ENCODE results near the gene ATP8B4.

DNA sequence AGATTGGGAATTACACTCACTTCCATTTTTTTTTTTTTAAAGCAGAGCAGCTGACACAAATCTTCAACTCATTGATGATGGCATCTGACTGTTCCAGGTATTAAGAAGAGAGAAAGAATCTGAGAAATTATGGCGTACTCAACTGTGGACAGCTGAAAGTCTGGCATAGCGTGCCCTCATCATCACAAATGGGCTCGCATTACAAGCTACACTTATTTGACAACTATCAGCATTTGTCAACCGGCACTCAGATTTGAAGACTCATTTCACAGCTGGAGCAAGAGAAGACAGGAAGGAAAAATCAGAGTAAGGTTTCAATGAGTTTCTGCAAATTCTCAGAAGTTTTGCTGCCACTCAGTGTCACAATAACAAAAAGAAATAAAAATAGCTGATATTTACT is 235.9 kb downstream of the ATP8B4 start:
- TF ChIP-seq POLR2A (IDR thresholded peaks at IDR 0.05; ENCODE audit: low read length) (no peak), GATA1 (IDR thresholded peaks at IDR 0.05; ENCODE audit: low read depth, low read length) (no peak)

Measured in erythroblast (primary cell).